Testis (tissue), 3 donors: ENCODE results near the gene GPD1L. TPM values are rescaled to one million over a fixed set of nuclear protein-coding genes. Genes with fewer than 3 reads are reported as not detected.

Experiments
- DNase-seq: peaks from one replicate; pipeline ENCODE4 v3.0.0-alpha.2; 2019
- H3K27ac ChIP-seq, 2 donors: fragments of 200-600 bp; sonication (generic); one replicate each; pipeline ENCODE4 v1.5.1; 2019
- H3K27me3 ChIP-seq: fragments of 200-600 bp; sonication (generic); one replicate; pipeline ENCODE4 v1.5.1; 2019
- H3K36me3 ChIP-seq: fragments of 200-600 bp; sonication (generic); one replicate; pipeline ENCODE4 v1.5.1; 2017; ENCODE audit warnings: low read depth; ENCODE audit errors: missing control alignments
- H3K4me1 ChIP-seq: fragments of 200-600 bp; sonication (generic); one replicate; pipeline ENCODE4 v1.5.1; 2019
- H3K4me3 ChIP-seq, 2 donors: fragments of 200-600 bp; sonication (generic); one replicate each; pipeline ENCODE4 v1.5.1; 2017 to 2019
- H3K9me3 ChIP-seq: fragments of 200-600 bp; sonication (generic); one replicate; pipeline ENCODE4 v1.5.1; 2017
- CTCF ChIP-seq, 3 experiments: fragments of 450-650 bp in 2 of 3; fragments of 200-600 bp in 1 of 3; sonication (generic) in 1 of 3; IDR thresholded peaks; one replicate each; pipeline ENCODE4 v1.5.1; 2016 to 2019; ENCODE audit warnings: antibody characterized with exemption in 3 of 3, mild to moderate bottlenecking in 2 of 3, moderate library complexity in 1 of 3
- POLR2A ChIP-seq: fragments of 450-650 bp; IDR thresholded peaks from one replicate; pipeline ENCODE4 v1.6.1; 2017; ENCODE audit warnings: antibody characterized with exemption, mild to moderate bottlenecking, moderate library complexity
- WGBS, 2 donors: methylation state at CpG; one replicate each; pipeline ENCODE4 v1.1.5; 2018; 5-methylcytosine and 5-hydroxymethylcytosine counted together
- intact Hi-C: fragments of 100-400 bp; cut with DNase I; formaldehyde crosslinking; loops from one replicate; pipeline ENCODE4 v1.15.1; 2023; ENCODE audit warnings: low total_unique reads
- polyA plus RNA-seq: library from polyadenylated mRNA; stranded (reverse); fragments of 350-450 nt; fragmentation: Illumina TruSeq; extraction: RNeasy Lipid Tissue Mini Kit (QIAGEN cat#74804); gene quantifications from one replicate; pipeline ENCODE4 v1.2.3, GENCODE V29; 2014; ENCODE audit warnings: low read depth, low replicate concordance; ENCODE audit not compliant: insufficient read depth
- total RNA-seq, 2 donors: library from RNA; depleted of rRNA; stranded (reverse); fragments of >200 nt; gene quantifications; one replicate each; pipeline ENCODE4 v1.2.3, GENCODE V29; 2016

GPD1L gene
- total and polyA plus RNA-seq, 3 donors from 2014 or later = 13.4 to 18.4 (median 15.4) TPM

- H3K27ac ChIP-seq = no peak overlapping the region
- no peak overlapping the region for H3K4me3 ChIP-seq
- DNase-seq = no peak
- no peaks in the 10 kb centered on the region for H3K4me1 ChIP-seq
- H3K27me3 ChIP-seq = no peaks in the 10 kb centered on the region
- TF ChIP-seq POLR2A = no peak
- TF ChIP-seq CTCF (IDR thresholded peaks at IDR 0.05) = no peak
- intact Hi-C loops = no loop called here
- WGBS, 2 donors = 89 to 96% methylated on average over 3 of the region's 3 CpGs
- H3K9me3 ChIP-seq = no peaks in the 10 kb centered on the region
- H3K36me3 ChIP-seq = no peaks in the 10 kb centered on the region
These were observed 22.6 kb upstream of the GPD1L start for GRCh38 chr3:32083702-32084270.

- WGBS, 2 donors = 77 to 83% methylated on average over 2 of the region's 2 CpGs
- Histone ChIP-seq H3K9me3 (no peaks in the 10 kb centered on the region), H3K36me3 (no peaks in the 10 kb centered on the region), H3K4me3 (no peak overlapping the region), H3K27me3 (no peaks in the 10 kb centered on the region), H3K4me1 (no peaks in the 10 kb centered on the region), H3K27ac (no peak overlapping the region)
- TF ChIP-seq CTCF (IDR thresholded peaks at IDR 0.05) = no peak
- no peak for TF ChIP-seq POLR2A
- no peak for DNase-seq
- intact Hi-C loops = no loop called here
These were observed 21.6 kb upstream of the GPD1L start for GRCh38 chr3:32084870-32085269.

GRCh38 chr3:32086464-32086863, 20.0 kb upstream of the GPD1L start:
- Histone ChIP-seq H3K36me3 (no peaks in the 10 kb centered on the region), H3K27ac (no peak overlapping the region), H3K9me3 (no peaks in the 10 kb centered on the region), H3K4me1 (no peaks in the 10 kb centered on the region), H3K27me3 (no peaks in the 10 kb centered on the region), H3K4me3 (no peak overlapping the region)
- intact Hi-C loops = no loop called here
- WGBS, 2 donors = 100% methylated on average over 1 of the region's 1 CpG
- no peak for DNase-seq
- no peak for TF ChIP-seq POLR2A

- Histone ChIP-seq H3K4me1 (no peaks in the 10 kb centered on the region), H3K27ac (no peak overlapping the region), H3K4me3 (no peak overlapping the region), H3K9me3 (no peaks in the 10 kb centered on the region), H3K36me3 (no peaks in the 10 kb centered on the region), H3K27me3 (no peaks in the 10 kb centered on the region)
- intact Hi-C loops = no loop called here
- TF ChIP-seq POLR2A = no peak
- no peak for TF ChIP-seq CTCF (IDR thresholded peaks at IDR 0.05)
- 94 to 96% methylated on average over 6 of the region's 6 CpGs for WGBS, 2 donors
- DNase-seq = no peak
These were observed 16.9 kb upstream of the GPD1L start for GRCh38 chr3:32089476-32089875.

GRCh38 chr3:32093204-32093603, 13.2 kb upstream of the GPD1L start:
- H3K4me3 ChIP-seq = no peak overlapping the region
- H3K9me3 ChIP-seq = no peaks in the 10 kb centered on the region
- H3K36me3 ChIP-seq = no peaks in the 10 kb centered on the region
- DNase-seq = no peak
- no peak for TF ChIP-seq CTCF (IDR thresholded peaks at IDR 0.05)
- no peak for TF ChIP-seq POLR2A
- H3K27me3 ChIP-seq = no peaks in the 10 kb centered on the region
- WGBS, 2 donors = 90 to 92% methylated on average over 5 of the region's 5 CpGs
- no peaks in the 10 kb centered on the region for H3K4me1 ChIP-seq
- intact Hi-C loops = no loop called here
- no peak overlapping the region for H3K27ac ChIP-seq
